Skeletal muscle cell (primary cell): Measurements from ENCODE around the gene ZC3HAV1.
A peak's percentile ranks its signal among the peaks of the same experiment; 100 is the strongest.
"Not testable (repeated sequence)": the region's sequence is repeated elsewhere in the genome, so short reads cannot be mapped to it uniquely, and the experiment has no call there.

Experiments used
- DNase-seq: peaks from one replicate; pipeline ENCODE4 v3.0.0-alpha.2; 2010; ENCODE audit warnings: low read depth
- H3K4me3 ChIP-seq: 2 replicates; pipeline ENCODE4 v1.5.1; 2011; ENCODE audit warnings: low read depth, mild to moderate bottlenecking, control low read depth, low read length, moderate library complexity

Gene ZC3HAV1

DNA sequence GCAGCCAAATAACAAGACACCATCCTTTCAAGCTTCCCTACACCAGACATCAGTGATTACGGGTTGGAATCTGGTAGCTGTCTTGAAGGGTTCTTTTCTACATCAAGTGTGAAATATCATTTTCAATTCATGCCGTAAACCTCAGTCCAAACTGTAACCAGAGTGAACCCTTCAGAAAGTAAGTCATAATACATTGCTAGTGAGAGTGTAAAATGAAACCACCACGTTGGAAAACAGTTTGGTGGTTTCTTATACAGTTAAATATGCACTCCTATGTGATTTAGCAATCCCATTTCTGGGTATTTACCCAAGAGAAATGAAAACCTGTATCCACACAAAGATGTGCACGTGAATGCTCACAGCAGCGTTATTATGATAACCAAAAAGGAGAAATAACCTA, 48.1 kb downstream of the ZC3HAV1 start:
- peak; percentile 8 for DNase-seq
- H3K4me3 ChIP-seq, result no peak overlapping the region

DNA sequence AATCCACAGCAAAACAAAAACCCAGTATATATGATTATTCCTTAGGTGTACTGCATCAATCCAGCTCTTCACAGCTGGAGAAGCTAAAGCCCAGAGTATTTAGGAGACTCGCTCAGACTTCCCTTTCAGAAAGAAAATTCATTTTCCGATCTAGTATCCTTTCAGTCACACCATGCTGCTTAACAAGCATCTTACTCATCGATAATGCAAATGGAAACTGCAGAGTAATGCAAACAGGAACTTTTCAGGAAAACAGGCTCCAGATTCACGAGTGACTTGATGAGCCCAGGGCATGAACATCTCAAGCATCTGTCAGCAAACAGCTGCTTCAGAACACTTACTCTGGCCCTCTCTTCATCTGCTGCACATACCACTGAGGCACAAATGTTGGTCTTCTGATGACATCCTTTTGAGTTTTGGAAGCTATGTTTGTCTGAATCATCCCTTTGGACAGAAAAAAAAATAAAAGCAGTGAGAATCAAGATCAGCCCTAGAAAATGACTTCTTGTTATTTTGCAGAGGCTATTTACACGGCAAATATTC, 48.8 kb downstream of the ZC3HAV1 start:
- peak; percentile 12 for DNase-seq
- H3K4me3 ChIP-seq, result no peak overlapping the region

DNA sequence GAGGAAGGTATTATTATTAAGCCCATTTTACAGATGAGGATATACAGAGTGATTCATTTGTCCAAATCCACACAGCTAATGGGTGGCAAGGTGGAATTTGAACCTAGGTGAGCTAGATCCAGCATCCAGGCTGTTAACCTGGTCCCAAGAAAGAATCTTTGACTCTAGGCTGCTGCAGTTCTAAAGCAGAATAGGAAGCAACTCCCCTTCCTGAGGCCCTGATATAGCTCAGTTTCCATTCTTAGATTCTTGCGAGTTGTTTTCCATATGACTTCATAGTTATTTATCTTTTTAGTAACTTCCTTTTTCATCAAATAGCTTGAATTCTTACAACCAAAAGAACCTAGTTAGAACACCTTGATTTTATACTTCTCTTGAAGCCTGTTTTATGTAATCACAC, 49.6 kb downstream of the ZC3HAV1 start:
- no peak for DNase-seq
- no peak overlapping the region for H3K4me3 ChIP-seq

DNA sequence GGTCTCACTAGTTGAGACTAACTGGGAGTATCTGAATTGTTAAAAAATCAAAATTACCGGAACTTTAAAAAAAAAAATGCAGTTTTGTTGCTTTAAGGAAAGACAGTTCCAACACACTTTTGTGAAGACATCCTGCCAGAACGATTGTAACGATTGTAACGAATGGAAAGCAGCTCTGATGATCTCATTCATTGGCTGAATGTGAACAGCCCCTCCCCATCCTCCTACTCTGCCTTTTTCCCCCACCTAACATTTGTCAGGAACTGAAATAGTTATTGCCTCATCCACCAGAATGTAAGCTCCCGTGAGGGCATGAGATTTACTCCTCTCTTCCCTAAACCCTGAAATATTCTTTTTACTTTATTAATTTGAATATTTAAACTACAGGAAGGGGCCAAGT, 50.6 kb downstream of the ZC3HAV1 start:
- H3K4me3 ChIP-seq, result no peak overlapping the region
- DNase-seq, result peak; percentile 18

DNA sequence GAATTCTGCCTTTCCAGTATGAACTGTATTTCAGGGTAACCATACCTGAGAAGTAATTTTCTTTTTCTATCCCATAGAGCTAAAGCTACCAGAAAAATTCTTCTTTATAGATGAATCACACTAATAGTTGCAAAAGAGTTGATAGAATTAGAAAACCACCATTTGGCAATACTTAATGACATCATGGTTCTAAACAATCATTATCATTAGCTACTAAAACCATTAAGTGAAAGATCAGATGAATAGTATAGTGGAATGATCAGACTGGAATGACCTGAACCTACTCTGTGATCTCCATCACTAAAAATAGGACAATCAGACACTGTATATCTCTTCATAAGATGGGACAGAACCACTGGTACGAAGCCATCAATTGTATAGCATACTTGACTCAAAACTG, 53.8 kb downstream of the ZC3HAV1 start:
- no peak for DNase-seq
- no peak overlapping the region for H3K4me3 ChIP-seq

DNA sequence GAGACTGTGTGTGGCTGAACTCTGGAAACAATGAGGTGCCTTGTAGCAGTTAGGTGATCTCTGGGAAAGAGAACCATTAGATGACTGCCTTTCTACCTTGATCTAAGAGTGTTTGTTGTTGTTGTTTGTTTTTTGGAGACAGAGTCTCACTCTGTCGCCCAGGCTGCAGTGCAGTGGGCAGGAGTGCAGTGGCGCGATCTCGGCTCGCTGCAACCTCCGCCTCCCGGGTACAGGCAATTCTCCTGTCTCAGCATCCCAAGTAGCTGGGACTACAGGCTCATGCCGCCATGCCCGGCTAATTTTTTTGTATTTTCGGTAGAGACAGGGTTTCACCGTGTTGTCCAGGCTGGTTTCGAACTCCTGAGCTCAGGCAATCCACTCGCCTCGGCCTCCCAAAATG, 54.9 kb downstream of the ZC3HAV1 start:
- not testable (repeated sequence) for DNase-seq, H3K4me3 ChIP-seq

DNA sequence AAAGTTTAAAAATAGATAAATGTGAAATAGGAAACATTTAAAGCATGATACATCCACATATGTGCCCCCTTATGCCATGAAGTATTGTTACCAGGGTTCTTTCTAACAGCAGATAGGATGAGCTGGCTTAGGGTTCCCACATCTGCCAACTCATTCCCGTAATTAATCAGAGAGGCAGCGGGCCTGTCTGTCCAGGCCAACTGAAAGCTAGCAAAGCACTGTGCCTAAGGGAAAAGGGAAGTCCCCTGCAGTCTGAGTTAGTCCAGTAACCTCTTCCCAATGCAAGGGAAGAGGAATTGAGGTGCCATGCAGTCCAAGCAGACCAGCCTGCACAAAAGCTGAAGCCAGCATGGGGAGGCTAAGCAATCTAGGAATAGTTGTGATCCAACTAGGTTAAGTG, 55.4 kb downstream of the ZC3HAV1 start:
- no peak overlapping the region for H3K4me3 ChIP-seq
- DNase-seq, result no peak

DNA sequence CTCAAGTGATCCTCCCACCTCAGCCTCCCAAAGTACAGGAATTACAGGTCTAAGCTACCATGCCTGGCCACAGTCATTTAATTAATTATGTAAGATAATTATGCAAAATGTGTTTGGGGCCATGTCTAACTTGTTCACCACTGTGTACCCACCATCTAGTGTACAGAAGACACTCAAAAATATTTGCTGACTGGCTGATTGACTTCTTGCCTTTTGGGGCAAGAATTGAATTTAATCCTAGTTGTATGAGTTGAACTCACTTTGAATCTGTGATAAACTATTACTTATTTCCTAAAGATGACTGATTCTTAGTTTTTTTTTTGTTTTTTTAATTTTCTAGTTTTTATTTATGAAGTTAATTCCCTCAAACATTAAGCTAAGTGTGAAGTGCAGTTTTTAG, 57.9 kb downstream of the ZC3HAV1 start:
- no peak overlapping the region for H3K4me3 ChIP-seq
- no peak for DNase-seq

DNA sequence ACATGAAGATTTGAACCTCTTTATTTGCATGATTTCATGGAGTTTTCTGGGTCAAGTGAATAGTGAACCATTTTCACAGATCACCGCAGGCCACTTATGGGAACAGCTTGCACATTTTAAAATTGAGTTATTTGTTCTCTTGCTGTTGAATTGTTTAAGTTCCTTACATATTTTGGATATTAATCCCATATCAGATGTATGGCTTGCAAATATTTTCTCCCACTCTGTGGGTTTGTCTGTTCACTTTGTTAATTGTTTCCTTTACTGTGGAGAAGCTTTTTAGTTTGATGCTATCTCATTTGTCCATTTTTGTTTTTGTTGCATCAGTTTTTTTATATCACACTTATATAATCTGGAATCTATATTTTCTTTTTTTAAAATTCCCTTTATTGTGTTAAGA, 59.6 kb downstream of the ZC3HAV1 start:
- DNase-seq, result no peak
- H3K4me3 ChIP-seq, result no peak overlapping the region

DNA sequence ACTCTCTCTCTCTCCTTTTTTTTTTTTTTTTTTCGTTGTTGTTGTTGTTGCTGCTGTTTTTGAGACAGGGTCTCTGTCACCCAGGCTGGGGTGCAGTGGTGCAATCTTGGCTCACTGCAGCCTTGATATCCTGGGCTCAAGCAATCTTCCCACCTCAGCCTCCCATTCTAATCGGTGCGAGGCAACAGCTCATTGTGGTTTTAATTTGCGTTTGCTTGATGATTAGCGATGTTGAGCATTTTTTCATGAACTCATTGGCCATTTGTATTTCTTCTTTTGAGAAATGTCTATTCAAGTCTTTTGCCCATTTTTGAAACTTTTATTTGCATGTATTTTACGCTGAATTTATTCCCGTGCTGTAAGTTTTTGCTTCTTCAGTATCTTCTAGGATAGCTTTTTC, 60.4 kb downstream of the ZC3HAV1 start:
- H3K4me3 ChIP-seq, result no peak overlapping the region

DNA sequence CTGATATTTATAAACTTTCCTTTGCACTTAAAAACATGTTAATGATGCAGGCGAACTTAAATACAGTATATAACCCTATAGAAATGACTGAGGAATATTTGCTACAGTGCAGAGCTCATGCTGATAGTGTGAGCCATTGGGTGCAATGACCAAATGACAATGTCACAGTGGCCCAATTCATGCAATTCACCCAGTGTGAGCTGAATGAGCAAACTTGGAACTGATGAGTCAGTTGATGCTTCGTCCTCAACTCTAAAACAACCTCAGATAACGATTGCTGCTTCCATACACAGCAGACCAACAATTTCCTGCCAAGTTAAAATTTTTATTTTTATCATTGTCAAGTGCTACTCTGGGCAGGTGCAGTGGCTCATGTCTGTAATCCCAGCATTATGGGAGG, 61.5 kb downstream of the ZC3HAV1 start:
- no peak overlapping the region for H3K4me3 ChIP-seq
- no peak for DNase-seq

More for the DNA sequence above, 60.4 kb downstream of the ZC3HAV1 start:
- no peak for DNase-seq

DNA sequence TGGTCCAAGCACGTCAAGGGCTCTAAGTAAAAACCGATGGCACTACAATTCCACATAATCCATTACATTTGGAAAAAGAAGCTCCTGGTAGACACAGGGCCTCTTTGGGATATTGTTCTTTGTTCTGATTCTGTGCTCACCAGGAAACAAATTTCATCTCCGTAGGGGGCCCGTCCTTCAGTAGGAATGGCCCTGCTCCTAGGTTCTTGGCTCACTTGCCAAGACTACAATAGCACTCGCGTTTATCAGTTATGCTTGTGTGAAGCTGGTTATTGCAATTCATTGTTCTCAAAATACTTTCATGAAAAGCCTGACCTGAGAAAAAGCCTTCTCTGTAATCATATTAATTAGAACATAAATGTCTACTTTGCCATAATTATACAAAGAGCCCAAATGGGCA, 63.4 kb downstream of the ZC3HAV1 start:
- no peak for DNase-seq

DNA sequence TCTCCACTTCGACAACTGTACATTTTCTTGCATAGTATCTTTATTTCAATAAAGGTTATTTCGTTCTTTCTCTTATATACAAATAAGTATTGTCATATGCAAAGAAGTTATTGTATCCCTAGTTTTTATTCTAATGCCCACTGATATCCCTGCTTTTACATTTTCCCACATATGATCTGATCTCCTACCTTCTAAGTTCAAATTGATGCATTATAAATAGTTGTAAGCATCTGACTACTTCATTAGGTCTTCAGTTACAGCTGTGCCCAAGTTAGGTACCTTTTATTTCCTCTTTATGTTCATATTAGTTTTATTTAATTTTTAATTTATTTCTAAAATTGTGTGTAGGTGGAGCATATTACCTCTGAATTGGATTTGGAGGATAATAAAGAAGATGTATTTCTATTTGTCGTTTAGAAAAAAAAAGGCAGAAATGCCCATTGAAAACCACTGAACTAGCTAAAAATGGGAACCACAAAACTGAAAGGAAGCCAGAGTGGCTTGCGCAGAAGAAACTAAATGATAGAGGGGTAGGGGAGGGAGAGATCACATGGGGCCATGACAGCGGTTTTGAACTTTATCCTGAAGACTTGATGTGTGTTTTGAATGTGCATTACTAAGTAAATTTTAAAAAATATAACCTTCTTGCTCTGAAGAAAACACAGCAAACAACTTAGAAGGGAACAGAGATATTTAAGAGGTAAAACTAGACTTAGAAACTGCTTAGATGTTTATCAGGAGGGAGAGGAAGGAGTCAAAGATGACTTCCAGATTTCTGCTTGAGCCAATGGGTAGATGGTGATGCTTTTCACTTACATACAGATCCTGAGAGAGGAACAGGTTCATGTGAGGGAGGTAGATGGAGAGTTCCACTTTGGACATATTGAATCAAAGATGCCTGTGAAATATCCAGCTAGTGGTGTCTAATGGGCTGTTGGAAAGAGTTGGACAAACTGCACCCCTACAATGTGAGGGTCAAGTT, 64.4 kb downstream of the ZC3HAV1 start:
- DNase-seq, result no peak
- no peak overlapping the region for H3K4me3 ChIP-seq

More for the DNA sequence above, 63.4 kb downstream of the ZC3HAV1 start:
- no peak overlapping the region for H3K4me3 ChIP-seq

DNA sequence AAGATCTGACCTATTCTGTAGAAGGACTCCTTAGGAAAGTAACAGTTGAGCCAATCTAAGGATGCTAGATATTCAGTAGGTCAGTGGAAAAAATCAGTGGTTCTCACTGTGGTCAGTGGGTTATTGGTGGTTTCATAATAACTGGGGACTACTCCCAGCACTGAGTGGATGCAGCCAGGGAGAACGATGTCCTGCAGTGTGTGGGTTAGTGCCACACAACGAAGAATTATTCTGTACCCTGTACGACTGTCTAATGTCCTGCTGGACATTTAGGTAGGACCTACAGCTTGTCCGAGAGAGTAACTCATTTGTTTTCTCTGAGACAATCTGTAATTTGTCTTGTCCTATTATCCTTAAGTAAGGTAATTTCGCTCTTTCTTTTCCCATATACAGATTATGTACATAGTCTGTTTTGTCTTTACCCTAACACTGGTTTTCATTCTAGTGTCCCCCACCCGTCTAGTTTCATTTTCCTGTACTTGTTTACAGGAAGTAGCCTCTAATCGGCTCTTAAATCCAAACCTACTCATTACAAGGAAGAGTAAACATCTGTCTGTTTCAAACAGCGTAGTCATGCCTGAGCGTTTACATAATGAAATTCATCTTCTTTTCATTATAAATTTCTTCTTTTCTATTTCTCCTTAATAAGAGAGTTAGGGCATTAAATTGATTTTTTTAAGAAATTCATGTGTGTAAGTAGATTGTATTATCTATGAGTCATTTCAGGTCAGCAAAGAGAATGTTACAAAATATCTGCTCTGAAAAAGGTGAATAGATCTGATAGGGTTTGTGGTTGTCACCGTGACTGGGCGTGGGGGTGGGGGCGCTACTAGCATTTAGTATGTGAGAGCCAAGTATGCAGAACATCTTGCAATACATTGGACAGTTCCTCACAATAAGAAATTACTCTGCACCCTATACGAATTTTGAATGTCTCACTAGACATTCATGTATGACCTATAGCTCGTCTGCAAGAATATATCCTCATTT, 65.4 kb downstream of the ZC3HAV1 start:
- H3K4me3 ChIP-seq, result no peak overlapping the region
- DNase-seq, result no peak

DNA sequence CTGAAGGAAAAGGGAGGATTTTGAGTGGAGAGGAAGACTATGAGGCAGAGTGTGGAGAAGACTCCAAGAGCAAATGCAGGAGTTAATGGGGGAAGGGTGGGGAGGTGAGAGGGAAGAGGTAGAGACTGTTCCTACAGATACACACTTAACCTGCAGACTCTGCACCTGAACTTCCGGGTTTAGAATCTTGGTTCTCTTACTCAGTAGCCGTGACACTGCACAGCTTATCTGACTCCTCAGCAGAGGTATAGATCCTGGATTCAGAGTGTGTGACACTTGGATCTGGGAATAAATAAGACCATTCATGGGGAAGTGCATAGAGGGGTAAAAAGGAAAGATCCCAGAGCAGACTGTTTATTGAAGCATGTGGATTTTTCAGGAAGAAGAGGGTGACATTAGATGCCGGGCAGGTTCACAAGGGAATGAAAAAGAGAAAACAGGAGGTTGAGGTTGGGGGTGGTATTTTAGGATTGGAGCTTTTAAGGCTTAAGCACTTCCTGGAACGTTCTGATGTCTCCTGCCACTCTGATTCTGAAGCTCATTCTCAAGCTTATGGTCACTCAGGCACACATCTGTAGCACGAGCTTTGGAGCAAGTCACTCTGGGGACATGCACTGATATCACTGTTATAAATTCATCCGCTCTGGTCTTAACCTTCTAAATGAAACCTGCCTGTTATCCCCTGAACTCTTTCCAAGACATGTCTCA, 68.0 kb downstream of the ZC3HAV1 start:
- H3K4me3 ChIP-seq, result no peak overlapping the region
- no peak for DNase-seq

DNA sequence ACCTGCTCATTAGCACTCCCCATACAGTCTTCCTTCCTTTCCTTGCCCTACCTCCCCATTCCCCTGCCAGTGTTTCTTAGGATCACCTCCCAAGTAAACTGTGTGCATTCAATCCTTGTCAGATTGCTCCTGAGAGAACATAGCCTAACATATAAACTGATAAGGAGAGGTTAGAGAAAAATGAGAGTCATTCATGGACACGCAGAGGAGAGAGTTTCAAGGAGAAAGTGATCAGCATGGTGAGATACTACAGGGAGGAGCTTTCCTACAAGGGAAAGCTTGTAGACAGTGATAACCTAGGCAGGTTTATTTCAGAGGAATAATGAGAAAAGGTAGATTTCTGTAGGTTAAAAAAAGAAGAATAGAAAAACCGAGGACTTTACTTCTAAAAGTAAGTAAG, 70.8 kb downstream of the ZC3HAV1 start:
- no peak overlapping the region for H3K4me3 ChIP-seq

DNA sequence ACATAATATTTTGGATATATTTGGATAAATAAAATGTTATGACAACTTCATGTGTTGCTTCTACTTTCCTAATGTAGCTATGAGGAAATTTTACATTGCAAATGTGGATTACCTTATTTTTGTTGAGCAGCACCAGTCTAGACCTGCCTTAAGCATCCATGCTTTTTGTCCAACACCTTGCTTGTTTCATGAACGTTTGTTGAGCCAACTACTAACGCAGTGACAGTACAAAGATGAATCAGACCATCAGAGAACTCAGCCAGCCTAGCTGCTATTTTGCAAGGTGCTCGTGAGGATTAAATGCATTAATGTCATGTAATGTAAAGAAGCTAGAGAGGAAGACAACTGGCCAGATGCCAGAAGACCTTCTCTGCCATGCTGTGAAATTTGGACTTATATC, 72.6 kb downstream of the ZC3HAV1 start:
- H3K4me3 ChIP-seq, result no peak overlapping the region
- no peak for DNase-seq

More for the DNA sequence above, 70.8 kb downstream of the ZC3HAV1 start:
- no peak for DNase-seq

DNA sequence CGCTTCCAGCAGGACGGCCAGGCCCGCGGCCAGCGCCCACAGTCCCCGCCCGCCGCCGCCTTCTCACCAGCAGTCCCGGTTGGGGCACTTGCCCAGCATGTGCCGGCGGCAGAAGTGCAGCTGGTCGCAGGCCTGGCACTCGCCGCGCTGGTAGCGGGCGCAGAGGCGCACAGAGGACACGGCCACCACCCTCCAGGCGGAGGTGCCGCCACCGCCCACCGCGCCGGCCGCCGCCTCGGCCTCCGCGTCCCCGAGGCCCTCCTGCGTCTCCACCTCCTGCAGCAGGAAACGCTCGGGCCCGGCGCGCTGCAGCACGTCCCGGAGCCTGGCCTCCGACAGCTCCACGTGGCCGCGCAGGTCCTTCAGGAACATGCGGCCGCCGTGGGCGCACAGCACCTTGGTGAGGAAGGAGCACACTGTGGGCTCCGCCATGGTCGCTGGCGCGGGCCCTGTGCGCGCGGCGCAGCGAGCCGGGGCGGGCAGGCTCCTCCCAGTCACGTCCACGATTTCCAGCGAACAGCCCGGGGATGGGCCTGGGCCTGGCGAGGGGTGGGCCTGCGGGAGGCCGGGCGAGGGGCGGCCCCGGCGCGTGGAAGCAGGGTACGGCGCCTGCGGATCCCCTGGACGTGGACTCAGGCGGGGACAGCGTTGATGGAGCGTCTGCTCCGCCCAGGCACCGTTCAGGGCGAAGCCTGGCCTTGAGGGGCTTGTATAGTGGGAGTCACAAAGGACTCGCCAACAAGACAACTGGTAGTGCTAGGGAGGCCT, 73.8 kb downstream of the ZC3HAV1 start, which contains the start of gene ZC3HAV1L:
Gene ZC3HAV1L, minus strand, starts transcription at position 457 of the 768 bp plus-strand sequence. Its CDS starts 25 bp downstream, at position 432.
- peak; percentile 39 for DNase-seq

More for the DNA sequence above, 73.8 kb downstream of the ZC3HAV1 start, which contains the start of gene ZC3HAV1L:
- H3K4me3 ChIP-seq, result peak within 1 kb of the TSS; percentile 84
